ENCODE measurements around the gene EEF1AKMT4.

- TF ChIP-seq EZH2phosphoT487 (IDR thresholded peaks at IDR 0.05; ENCODE audit: borderline replicate concordance, low read length) (no peak), CTCF (IDR thresholded peaks at IDR 0.05; ENCODE audit: low read depth, low read length, poor library complexity, severe bottlenecking) (no peak)
Observed at GRCh38 chr3:184237211-184237610, 12.3 kb upstream of the EEF1AKMT4 start.
